CD14-positive monocyte (primary cell): ENCODE measurements around the gene CCNJ. TPM values are rescaled to one million over a fixed set of nuclear protein-coding genes. Genes with fewer than 3 reads are reported as not detected.

ENCODE experiments used
- DNase-seq, 3 donors: peaks; one replicate each; pipeline ENCODE4 v3.0.0-alpha.2; 2011 to 2022
- H2AFZ ChIP-seq: 2 replicates; pipeline ENCODE4 v1.6.0; 2012; ENCODE audit warnings: mild to moderate bottlenecking, low read depth, low read length, inconsistent platforms; ENCODE audit not compliant: insufficient read depth, poor library complexity, severe bottlenecking
- H3K27ac ChIP-seq, 2 donors: 1 replicate in 1 of 2; 2 replicates in 1 of 2; pipeline ENCODE4 v1.5.1; 2012 to 2013; ENCODE audit warnings: low read length in 2 of 2, control low read depth in 1 of 2, inconsistent platforms in 1 of 2, low read depth in 1 of 2, mild to moderate bottlenecking in 1 of 2
- H3K27me3 ChIP-seq, 2 donors: one replicate each; pipeline versions ENCODE4 v1.6.0 to v1.6.1; 2011 to 2013; ENCODE audit warnings: low read length in 2 of 2; ENCODE audit not compliant: control insufficient read depth in 2 of 2, insufficient read depth in 2 of 2
- H3K36me3 ChIP-seq, 2 donors: replicated peaks in 1 of 2; 1 replicate in 1 of 2; 2 replicates in 1 of 2; pipeline versions ENCODE4 v1.5.1 to v1.6.1; 2012 to 2013; ENCODE audit warnings: low read length in 2 of 2, control low read depth in 1 of 2, inconsistent platforms in 1 of 2, mild to moderate bottlenecking in 1 of 2; ENCODE audit not compliant: insufficient read depth in 2 of 2, control insufficient read depth in 1 of 2
- H3K4me1 ChIP-seq, 2 donors: 1 replicate in 1 of 2; 2 replicates in 1 of 2; pipeline versions ENCODE4 v1.5.1 to v1.6.1; 2012 to 2013; ENCODE audit warnings: low read length in 2 of 2, control low read depth in 1 of 2, inconsistent platforms in 1 of 2, mild to moderate bottlenecking in 1 of 2, moderate library complexity in 1 of 2; ENCODE audit not compliant: insufficient read depth in 2 of 2, control insufficient read depth in 1 of 2
- H3K4me2 ChIP-seq: replicated peaks from 2 replicates; pipeline ENCODE3; 2012; ENCODE audit warnings: low read length, moderate library complexity, mild to moderate bottlenecking; ENCODE audit not compliant: poor library complexity, severe bottlenecking; ENCODE audit errors: extremely low read depth
- H3K4me3 ChIP-seq, 3 experiments: fragments of 200-600 bp in 1 of 3; sonication (generic) in 1 of 3; replicated peaks in 1 of 3; 1 replicate in 2 of 3; 2 replicates in 1 of 3; pipeline ENCODE4 v1.5.1; 2011 to 2013; ENCODE audit warnings: low read length in 3 of 3, mild to moderate bottlenecking in 3 of 3, control low read depth in 2 of 3, low read depth in 2 of 3, inconsistent platforms in 1 of 3, moderate library complexity in 1 of 3
- H3K79me2 ChIP-seq: 2 replicates; pipeline ENCODE4 v1.6.0; 2012; ENCODE audit warnings: mild to moderate bottlenecking, control low read depth, inconsistent platforms, low read length, moderate library complexity; ENCODE audit not compliant: insufficient read depth
- H3K9ac ChIP-seq: 2 replicates; pipeline ENCODE4 v1.6.0; 2017; ENCODE audit warnings: low read length, mild to moderate bottlenecking; ENCODE audit not compliant: insufficient read depth, poor library complexity, severe bottlenecking
- H3K9me3 ChIP-seq, 2 donors: replicated peaks in 1 of 2; 1 replicate in 1 of 2; 2 replicates in 1 of 2; pipeline versions ENCODE4 v1.5.1 to v1.6.1; 2012 to 2013; ENCODE audit warnings: low read length in 2 of 2, control low read depth in 1 of 2; ENCODE audit not compliant: control insufficient read depth in 1 of 2, insufficient read depth in 1 of 2
- H4K20me1 ChIP-seq: 2 replicates; pipeline ENCODE4 v1.6.0; 2012; ENCODE audit warnings: mild to moderate bottlenecking, low read length, control low read depth, moderate library complexity; ENCODE audit not compliant: insufficient read depth
- H3K27ac Mint-ChIP-seq, 7 donors: one replicate each; pipeline ENCODE4 v1.8.0; 2020; ENCODE audit warnings: mild to moderate bottlenecking in 7 of 7, mixed read lengths in 7 of 7, moderate library complexity in 6 of 7, inconsistent platforms in 2 of 7
- H3K27me3 Mint-ChIP-seq, 3 donors: one replicate each; pipeline ENCODE4 v1.8.0; 2021 to 2022; ENCODE audit warnings: low read depth in 3 of 3, mild to moderate bottlenecking in 3 of 3, mixed read lengths in 3 of 3, moderate library complexity in 3 of 3, inconsistent platforms in 1 of 3
- H3K36me3 Mint-ChIP-seq, 2 donors: one replicate each; pipeline ENCODE4 v1.8.0; 2020; ENCODE audit warnings: mixed read lengths in 2 of 2, inconsistent platforms in 1 of 2, mild to moderate bottlenecking in 1 of 2
- H3K4me1 Mint-ChIP-seq: one replicate; pipeline ENCODE4 v1.8.0; 2020; ENCODE audit warnings: mild to moderate bottlenecking, mixed read lengths
- H3K4me3 Mint-ChIP-seq, 2 donors: one replicate each; pipeline ENCODE4 v1.8.0; 2020; ENCODE audit warnings: mild to moderate bottlenecking in 2 of 2, mixed read lengths in 2 of 2, moderate library complexity in 1 of 2
- H3K9me3 Mint-ChIP-seq, 7 donors: one replicate each; pipeline ENCODE4 v1.8.0; 2020 to 2022; ENCODE audit warnings: mixed read lengths in 7 of 7, mild to moderate bottlenecking in 6 of 7, moderate library complexity in 6 of 7, inconsistent platforms in 2 of 7
- WGBS: methylation state at CpG from one replicate; pipeline ENCODE4 v1.1.5; 2013; ENCODE audit warnings: missing lambda C conversion rate; ENCODE audit not compliant: insufficient coverage; 5-methylcytosine and 5-hydroxymethylcytosine counted together
- intact Hi-C, 2 donors: fragments of 100-400 bp; cut with micrococcal nuclease; formaldehyde crosslinking; loops; one replicate each; pipeline versions ENCODE4 v1.15.0 to v1.15.1; 2023
- polyA plus RNA-seq, 3 donors: library from polyadenylated mRNA; depleted of rRNA in 1 of 3; unstranded in 2 of 3; stranded (reverse) in 1 of 3; fragments of 300-500 nt in 2 of 3; fragments of >200 nt in 1 of 3; fragmentation: Illumina TruSeq in 2 of 3; gene quantifications; 1 replicate in 2 of 3; 2 replicates in 1 of 3; pipeline ENCODE4 v1.2.3, GENCODE V29; 2012 to 2021
- TF ChIP-seq, protein P1 (sequence below): fragments of 200-600 bp; IDR thresholded peaks from one replicate; pipeline ENCODE4 v1.8.0; 2022; ENCODE audit warnings: antibody characterized with exemption, mild to moderate bottlenecking

Gene CCNJ
- polyA plus RNA-seq, 3 donors, result 1.3 to 9.2 (median 2.5) TPM

GRCh38 chr10:96049340-96049739, 6.0 kb downstream of the CCNJ start:
- H3K27me3 Mint-ChIP-seq, result peaks cover 0 to 2% (median 0%) of the 10 kb centered on the region in 3 donors
- no peak overlapping the region for H3K27ac ChIP-seq
- H3K4me3 ChIP-seq, result no peak overlapping the region
- no peak overlapping the region for H3K4me3 Mint-ChIP-seq
- no peak overlapping the region for H3K4me2 ChIP-seq
- TF ChIP-seq, protein P1, sequence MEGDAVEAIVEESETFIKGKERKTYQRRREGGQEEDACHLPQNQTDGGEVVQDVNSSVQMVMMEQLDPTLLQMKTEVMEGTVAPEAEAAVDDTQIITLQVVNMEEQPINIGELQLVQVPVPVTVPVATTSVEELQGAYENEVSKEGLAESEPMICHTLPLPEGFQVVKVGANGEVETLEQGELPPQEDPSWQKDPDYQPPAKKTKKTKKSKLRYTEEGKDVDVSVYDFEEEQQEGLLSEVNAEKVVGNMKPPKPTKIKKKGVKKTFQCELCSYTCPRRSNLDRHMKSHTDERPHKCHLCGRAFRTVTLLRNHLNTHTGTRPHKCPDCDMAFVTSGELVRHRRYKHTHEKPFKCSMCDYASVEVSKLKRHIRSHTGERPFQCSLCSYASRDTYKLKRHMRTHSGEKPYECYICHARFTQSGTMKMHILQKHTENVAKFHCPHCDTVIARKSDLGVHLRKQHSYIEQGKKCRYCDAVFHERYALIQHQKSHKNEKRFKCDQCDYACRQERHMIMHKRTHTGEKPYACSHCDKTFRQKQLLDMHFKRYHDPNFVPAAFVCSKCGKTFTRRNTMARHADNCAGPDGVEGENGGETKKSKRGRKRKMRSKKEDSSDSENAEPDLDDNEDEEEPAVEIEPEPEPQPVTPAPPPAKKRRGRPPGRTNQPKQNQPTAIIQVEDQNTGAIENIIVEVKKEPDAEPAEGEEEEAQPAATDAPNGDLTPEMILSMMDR, result no peak
- H4K20me1 ChIP-seq, result peaks cover 93% of the 10 kb centered on the region
- no peak overlapping the region for H3K27ac Mint-ChIP-seq
- H3K36me3 ChIP-seq, result peaks cover 37 to 82% of the 10 kb centered on the region in 2 donors
- peaks cover 17 to 33% of the 10 kb centered on the region in 2 donors for H3K4me1 ChIP-seq
- no peak overlapping the region for H2AFZ ChIP-seq
- no peak for DNase-seq
- intact Hi-C loops, result loop anchor here in 1 of 2 donors (10.0 kb wide), 1 partner anchor 355 kb away; the partner anchor contains the start of gene TCTN3
- no peaks in the 10 kb centered on the region for H3K27me3 ChIP-seq
- whole genome bisulfite sequencing, result no CpG with 5 or more reads among the region's 2 CpGs
- peaks cover 93% of the 10 kb centered on the region for H3K79me2 ChIP-seq
- H3K9me3 Mint-ChIP-seq, result no peaks in the 10 kb centered on the region
- no peak overlapping the region for H3K9ac ChIP-seq
- peaks cover 54 to 74% of the 10 kb centered on the region in 2 donors for H3K36me3 Mint-ChIP-seq
- peaks cover 54% of the 10 kb centered on the region for H3K4me1 Mint-ChIP-seq
- H3K9me3 ChIP-seq, result no peaks in the 10 kb centered on the region

DNA sequence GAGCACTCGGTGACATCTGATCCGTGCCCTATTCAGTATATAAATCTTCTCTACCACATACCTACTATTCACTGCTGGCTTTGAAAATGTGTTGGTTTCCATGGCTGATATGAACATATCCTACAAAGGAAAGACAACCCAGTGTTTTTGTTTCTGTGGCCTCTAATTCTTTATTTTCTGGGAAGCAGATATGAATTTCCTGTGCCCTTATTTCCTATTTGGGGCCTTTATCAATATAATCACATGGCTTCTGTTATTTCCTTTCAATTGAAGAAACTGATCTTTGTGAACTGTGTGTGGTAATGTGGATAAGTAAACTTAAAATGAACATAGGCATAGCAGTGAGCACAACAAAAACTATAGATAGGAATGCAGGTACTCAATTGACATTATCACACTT, 10.6 kb downstream of the CCNJ start:
- no CpG with 5 or more reads among the region's 2 CpGs for WGBS
- no peak for DNase-seq
- no peak overlapping the region for H3K4me2 ChIP-seq
- Mint-ChIP-seq H3K27ac (no peak overlapping the region), H3K27me3 (peaks cover 0 to 2% (median 0%) of the 10 kb centered on the region in 3 donors), H3K36me3 (peaks cover 66 to 78% of the 10 kb centered on the region in 2 donors), H3K4me3 (no peak overlapping the region), H3K4me1 (peaks cover 14% of the 10 kb centered on the region), H3K9me3 (no peaks in the 10 kb centered on the region)
- no peak overlapping the region for H3K9ac ChIP-seq
- peaks cover 69% of the 10 kb centered on the region for H3K79me2 ChIP-seq
- H2AFZ ChIP-seq, result no peak overlapping the region
- no peaks in the 10 kb centered on the region for H3K27me3 ChIP-seq
- TF ChIP-seq, protein P1, result no peak
- no peak overlapping the region for H3K27ac ChIP-seq
- peaks cover 83% of the 10 kb centered on the region for H4K20me1 ChIP-seq
- H3K36me3 ChIP-seq, result peaks cover 48 to 94% of the 10 kb centered on the region in 2 donors
- H3K9me3 ChIP-seq, result no peaks in the 10 kb centered on the region
- no peak overlapping the region for H3K4me3 ChIP-seq
- H3K4me1 ChIP-seq, result peaks cover 0 to 3% of the 10 kb centered on the region in 2 donors
- intact Hi-C loops, result no loop called here
